Endothelial cell (in vitro differentiated cells): ENCODE results near the gene KLHL9. TPM values are rescaled to one million over a fixed set of nuclear protein-coding genes. Genes with fewer than 3 reads are reported as not detected.

Experiments used
- DNase-seq: peaks from one replicate; pipeline ENCODE4 v3.0.0; 2021; ENCODE audit warnings: low spot score
- H3K27ac Mint-ChIP-seq: one replicate; pipeline ENCODE4 v1.8.0; 2021; ENCODE audit warnings: mixed read lengths, inconsistent platforms; ENCODE audit not compliant: unreplicated experiment
- H3K27me3 Mint-ChIP-seq: one replicate; pipeline ENCODE4 v1.8.0; 2021; ENCODE audit warnings: mild to moderate bottlenecking, moderate library complexity, mixed read lengths, inconsistent platforms; ENCODE audit not compliant: unreplicated experiment
- H3K36me3 Mint-ChIP-seq: one replicate; pipeline ENCODE4 v1.8.0; 2021; ENCODE audit warnings: mild to moderate bottlenecking, low read depth, mixed read lengths, inconsistent platforms; ENCODE audit not compliant: unreplicated experiment
- H3K4me1 Mint-ChIP-seq: one replicate; pipeline ENCODE4 v1.8.0; 2021; ENCODE audit warnings: mild to moderate bottlenecking, mixed read lengths, inconsistent platforms; ENCODE audit not compliant: unreplicated experiment
- H3K4me3 Mint-ChIP-seq: one replicate; pipeline ENCODE4 v1.8.0; 2021; ENCODE audit warnings: mild to moderate bottlenecking, mixed read lengths, inconsistent platforms; ENCODE audit not compliant: unreplicated experiment
- H3K9me3 Mint-ChIP-seq: one replicate; pipeline ENCODE4 v1.8.0; 2021; ENCODE audit warnings: mixed read lengths, inconsistent platforms; ENCODE audit not compliant: unreplicated experiment
- CTCF ChIP-seq: fragments of 200-600 bp; sonication (generic); IDR thresholded peaks from one replicate; pipeline ENCODE4 v1.5.0; 2021; ENCODE audit warnings: antibody characterized with exemption; ENCODE audit not compliant: unreplicated experiment
- total RNA-seq: library from RNA; stranded (reverse); fragmentation: NEBNext Ultra II Directional; extraction: Animal tissue kit (Norgen Biotek cat#: 25700); gene quantifications from one replicate; pipeline ENCODE4 v1.2.1, GENCODE V29; 2021; ENCODE audit not compliant: unreplicated experiment

KLHL9 gene
- total RNA-seq, 1 donor from 2014 or later, result 39.5 TPM

GRCh38 chr9:21286099-21286498, 49.1 kb downstream of the KLHL9 start:
- Mint-ChIP-seq H3K4me1 (no peaks in the 10 kb centered on the region), H3K36me3 (no peaks in the 10 kb centered on the region), H3K27me3 (no peaks in the 10 kb centered on the region), H3K9me3 (no peaks in the 10 kb centered on the region), H3K4me3 (no peak overlapping the region), H3K27ac (no peak overlapping the region)
- no peak for TF ChIP-seq CTCF
- no peak for DNase-seq

- Mint-ChIP-seq H3K27me3 (no peaks in the 10 kb centered on the region), H3K9me3 (no peaks in the 10 kb centered on the region), H3K36me3 (no peaks in the 10 kb centered on the region), H3K27ac (no peak overlapping the region), H3K4me3 (no peak overlapping the region), H3K4me1 (peaks cover 7% of the 10 kb centered on the region)
- TF ChIP-seq CTCF, result no peak
- no peak for DNase-seq
These were observed 53.9 kb downstream of the KLHL9 start for GRCh38 chr9:21281275-21281674.

Other genes starting within 250 kb of the KLHL9 start
- not detected for gene IFNW1, start 193.6 kb downstream of the KLHL9 start, total RNA-seq
- not detected for gene IFNA21, start 168.7 kb downstream of the KLHL9 start, total RNA-seq
- gene IFNA4, start 147.8 kb downstream of the KLHL9 start, total RNA-seq, result not detected
- not detected for gene IFNA7, start 133.2 kb downstream of the KLHL9 start, total RNA-seq
- not detected for gene IFNA10, start 128.3 kb downstream of the KLHL9 start, total RNA-seq
- gene IFNA16, start 118.1 kb downstream of the KLHL9 start, total RNA-seq, result not detected
- not detected for gene IFNA17, start 107.2 kb downstream of the KLHL9 start, total RNA-seq
- gene IFNA14, start 95.4 kb downstream of the KLHL9 start, total RNA-seq, result not detected
- gene IFNA5, start 30.1 kb downstream of the KLHL9 start, total RNA-seq, result not detected
- not detected for gene IFNA6, start 15.5 kb upstream of the KLHL9 start, total RNA-seq
- gene IFNA13, start 32.7 kb upstream of the KLHL9 start, total RNA-seq, result not detected
- not detected for gene IFNA2, start 50.0 kb upstream of the KLHL9 start, total RNA-seq
- gene IFNA8, start 73.7 kb upstream of the KLHL9 start, total RNA-seq, result not detected
- gene IFNA1, start 105.0 kb upstream of the KLHL9 start, total RNA-seq, result not detected
- not detected for gene IFNE, start 146.9 kb upstream of the KLHL9 start, total RNA-seq